SJSA1 (cell line): Measurements from ENCODE around the gene FGF1. TPM values are rescaled to one million over a fixed set of nuclear protein-coding genes. Genes with fewer than 3 reads are reported as not detected.

Source experiments
- DNase-seq, 2 experiments: peaks; one replicate each; pipeline ENCODE4 v3.0.0-alpha.2; 2015 to 2020; ENCODE audit warnings: low spot score in 2 of 2, low read depth in 1 of 2
- H3K27ac ChIP-seq: fragments of 250-450 bp; sonication (Bioruptor Pico); 2 replicates; pipeline ENCODE4 v1.5.1; 2020; ENCODE audit warnings: mild to moderate bottlenecking, moderate library complexity
- H3K27me3 ChIP-seq: fragments of 250-450 bp; sonication (Bioruptor Pico); replicated peaks from 2 replicates; pipeline ENCODE4 v1.5.1; 2020; ENCODE audit warnings: mild to moderate bottlenecking, moderate library complexity
- H3K36me3 ChIP-seq: fragments of 250-450 bp; sonication (Bioruptor Pico); 2 replicates; pipeline ENCODE4 v1.5.1; 2020; ENCODE audit warnings: mild to moderate bottlenecking
- H3K4me1 ChIP-seq: fragments of 250-450 bp; sonication (Bioruptor Pico); replicated peaks from 2 replicates; pipeline ENCODE4 v1.6.1; 2021; ENCODE audit warnings: mild to moderate bottlenecking
- H3K4me3 ChIP-seq: fragments of 250-450 bp; sonication (Bioruptor Pico); 2 replicates; pipeline ENCODE4 v1.5.1; 2020; ENCODE audit warnings: mild to moderate bottlenecking
- H3K9me3 ChIP-seq: fragments of 250-450 bp; sonication (Bioruptor Pico); replicated peaks from 2 replicates; pipeline ENCODE4 v1.5.1; 2020; ENCODE audit warnings: mild to moderate bottlenecking
- total RNA-seq: library from RNA; depleted of rRNA; stranded (reverse); fragments of >200 nt; shearing (Covaris generic); gene quantifications from 2 replicates; pipeline ENCODE4 v1.2.3, GENCODE V29; 2014; rRNA removed

The FGF1 gene
- total RNA-seq, 1 experiment from 2014 or later, result 36.7 TPM

DNA sequence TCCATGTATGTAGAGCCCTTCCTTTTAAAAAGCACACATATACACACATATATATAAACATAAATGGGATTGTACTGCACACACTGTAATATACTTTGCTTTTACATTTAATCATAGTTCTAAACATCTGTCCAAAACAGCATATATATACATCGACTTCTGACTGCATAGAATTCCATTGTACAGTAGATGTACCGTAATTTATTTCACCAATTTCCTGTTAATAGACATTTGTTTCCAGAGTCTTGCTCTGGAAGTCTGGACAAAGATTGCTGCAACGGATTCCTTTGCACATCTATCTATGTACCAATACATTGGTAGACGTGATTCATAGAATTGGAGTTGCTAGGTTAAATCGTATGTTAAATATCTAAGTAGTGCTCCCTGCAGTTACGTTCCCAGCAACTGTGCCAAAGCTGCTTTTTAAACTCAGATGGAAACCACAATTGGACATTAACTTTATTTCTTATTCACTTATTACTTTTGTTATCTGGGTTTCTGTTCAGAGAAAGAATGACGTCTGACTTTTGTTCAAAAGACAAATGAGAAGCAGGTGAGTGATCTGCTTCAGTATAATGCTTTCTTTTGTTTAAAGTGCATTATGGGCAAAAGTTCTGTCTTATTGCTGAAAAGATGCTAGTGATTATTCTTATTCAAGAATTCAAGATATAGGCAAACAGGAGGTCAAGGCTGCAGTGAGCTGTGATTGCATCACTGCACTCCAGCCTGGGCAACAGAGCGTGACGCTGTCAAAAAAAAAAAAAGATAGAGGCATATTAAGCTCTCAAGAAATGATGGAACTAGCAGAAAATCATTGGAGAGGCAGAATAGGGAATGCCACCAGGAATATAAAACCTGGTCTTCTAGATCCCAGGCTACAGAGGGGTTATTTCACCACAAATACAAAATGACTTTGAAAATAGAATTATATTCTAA lies 138.2 kb downstream of the FGF1 start:
- no peak overlapping the region for H3K4me3 ChIP-seq
- 0 out of 2 replicates have a peak overlapping the region, but pooled peaks have one; percentile 0 for H3K27ac ChIP-seq
- no peaks in the 10 kb centered on the region for H3K27me3 ChIP-seq
- H3K4me1 ChIP-seq, result peaks cover 70% of the 10 kb centered on the region
- H3K9me3 ChIP-seq, result no peaks in the 10 kb centered on the region
- H3K36me3 ChIP-seq, result no peaks in the 10 kb centered on the region
- no peak for DNase-seq

- DNase-seq, result peak in 1 of 2 experiments; percentile 43
- H3K4me3 ChIP-seq, result no peak overlapping the region
- H3K4me1 ChIP-seq, result peaks cover 83% of the 10 kb centered on the region
- no peaks in the 10 kb centered on the region for H3K9me3 ChIP-seq
- no peaks in the 10 kb centered on the region for H3K27me3 ChIP-seq
- H3K27ac ChIP-seq, result peak overlapping the region; percentile 64
- no peaks in the 10 kb centered on the region for H3K36me3 ChIP-seq
These were observed 140.1 kb downstream of the FGF1 start for GRCh38 chr5:142545650-142546322.

DNA sequence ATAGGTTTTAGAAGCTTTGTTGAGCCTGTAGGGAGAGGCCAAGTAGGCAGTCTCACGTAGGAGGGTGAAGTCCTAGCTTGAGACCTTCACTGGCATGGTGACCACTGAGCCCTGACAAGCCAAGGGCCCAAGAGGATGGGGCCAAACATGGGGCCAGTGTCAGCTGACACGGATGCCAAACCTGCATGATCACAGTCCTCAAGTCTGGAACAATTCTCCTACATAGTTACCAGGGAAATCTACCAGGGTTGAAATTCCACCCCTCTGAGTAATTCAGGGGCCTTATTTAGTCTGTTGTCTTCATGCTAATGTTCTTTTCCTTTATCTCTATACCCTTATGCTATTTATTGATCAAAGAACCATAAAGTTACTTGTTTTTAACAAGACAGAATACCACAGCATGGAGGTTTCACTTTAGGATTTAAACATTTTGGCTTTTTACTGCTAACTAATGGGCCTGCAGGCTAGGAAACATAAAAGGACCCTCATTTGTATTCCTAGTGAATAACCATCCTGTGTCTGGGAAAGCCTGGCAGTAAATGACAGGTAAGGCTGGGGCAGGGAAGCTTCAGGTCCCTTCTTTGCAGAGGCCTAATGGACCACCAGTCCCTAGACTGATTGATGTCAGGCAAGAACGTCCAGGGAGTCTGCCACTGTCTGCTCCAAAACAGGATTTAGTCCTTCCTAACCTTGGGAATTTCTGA lies 140.8 kb downstream of the FGF1 start:
- H3K4me1 ChIP-seq, result peaks cover 80% of the 10 kb centered on the region
- peak overlapping the region; percentile 64 for H3K27ac ChIP-seq
- no peak overlapping the region for H3K4me3 ChIP-seq
- DNase-seq, result peak in 1 of 2 experiments; percentile 49
- H3K36me3 ChIP-seq, result no peaks in the 10 kb centered on the region
- H3K9me3 ChIP-seq, result no peaks in the 10 kb centered on the region
- H3K27me3 ChIP-seq, result no peaks in the 10 kb centered on the region

GRCh38 chr5:142544071-142544753 lies 141.7 kb downstream of the FGF1 start:
- H3K4me3 ChIP-seq, result no peak overlapping the region
- H3K9me3 ChIP-seq, result no peaks in the 10 kb centered on the region
- peak overlapping the region; percentile 64 for H3K27ac ChIP-seq
- peak in 1 of 2 experiments; percentile 59 for DNase-seq
- peaks cover 73% of the 10 kb centered on the region for H3K4me1 ChIP-seq
- no peaks in the 10 kb centered on the region for H3K27me3 ChIP-seq
- no peaks in the 10 kb centered on the region for H3K36me3 ChIP-seq

DNA sequence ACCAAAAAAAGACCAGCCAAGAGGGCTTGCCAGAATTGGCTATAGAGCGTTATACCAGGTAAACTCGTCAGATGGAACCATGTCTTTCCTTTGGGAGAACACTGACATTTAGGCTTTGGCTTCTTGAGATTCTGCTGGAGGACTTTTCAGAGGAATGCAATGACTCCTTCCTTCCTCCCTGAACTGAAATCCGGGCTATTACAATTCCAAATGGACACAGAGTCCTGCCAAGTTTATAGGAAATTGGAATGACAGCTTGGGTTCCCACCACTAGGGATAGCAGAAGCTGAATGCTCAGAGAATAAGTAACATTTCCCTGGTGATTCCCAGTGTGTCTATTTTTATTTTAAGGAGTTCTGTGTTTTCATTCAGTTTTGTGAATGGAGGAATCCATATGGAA lies 143.0 kb downstream of the FGF1 start:
- Histone ChIP-seq H3K4me3 (no peak overlapping the region), H3K9me3 (no peaks in the 10 kb centered on the region), H3K36me3 (no peaks in the 10 kb centered on the region), H3K27ac (peak overlapping the region; percentile 64), H3K4me1 (peaks cover 64% of the 10 kb centered on the region), H3K27me3 (no peaks in the 10 kb centered on the region)
- peak in 1 of 2 experiments; percentile 31 for DNase-seq

Other genes with a start within 250 kb of the FGF1 start
- 7.6 and 10.2 TPM in 2 replicates for gene ARHGAP26, start 84.3 kb upstream of the FGF1 start, total RNA-seq